SIG-M5 treated with dmso at 0.1 percent for 504 hours (cell line): ENCODE measurements around the gene CLEC12A.

Source experiments
- DNase-seq: peaks from one replicate; lab custom pipeline; 2025; ENCODE audit not compliant: unreplicated experiment; lab: John Stamatoyannopoulos, UW

CLEC12A gene

DNA sequence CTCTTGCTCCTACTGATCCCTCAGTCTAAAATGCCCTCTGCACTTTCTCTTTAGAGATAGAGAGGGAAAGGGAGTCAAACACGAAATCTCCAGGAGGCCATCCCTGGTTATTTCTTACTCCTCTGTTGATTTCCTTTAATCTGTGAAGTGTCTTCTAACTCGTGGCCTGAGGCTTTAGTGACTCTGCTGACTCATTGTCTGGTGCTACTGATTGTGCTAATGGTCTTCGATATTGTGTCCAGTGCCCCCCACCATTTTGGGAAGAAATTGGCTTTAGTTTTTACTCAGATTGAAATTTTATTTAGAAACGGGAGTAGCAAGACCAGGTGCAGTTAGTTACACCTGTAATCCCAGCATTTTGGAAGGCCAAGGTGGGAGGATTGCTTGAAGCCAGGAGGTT is 60.1 kb downstream of the CLEC12A start:
- no peak for DNase-seq

DNA sequence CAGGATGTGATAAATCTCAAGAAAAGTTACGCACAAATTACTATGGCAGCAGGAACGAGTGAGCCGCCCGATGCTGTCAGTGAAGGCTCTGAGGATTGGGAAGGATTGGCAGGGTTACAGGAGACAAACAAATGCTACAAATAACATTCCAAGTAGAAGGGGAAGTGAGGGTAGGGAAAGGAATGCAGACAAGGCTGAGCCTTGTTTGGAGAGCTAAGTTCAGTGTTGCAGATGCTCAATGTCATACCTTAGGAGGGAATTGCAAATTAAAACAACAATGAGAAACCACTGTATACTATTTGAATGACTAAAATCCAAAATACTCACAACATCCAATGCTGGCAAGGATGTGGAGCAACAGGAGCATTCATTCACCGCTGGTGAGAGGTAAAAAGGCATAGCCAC is 60.6 kb downstream of the CLEC12A start:
- no peak for DNase-seq

DNA sequence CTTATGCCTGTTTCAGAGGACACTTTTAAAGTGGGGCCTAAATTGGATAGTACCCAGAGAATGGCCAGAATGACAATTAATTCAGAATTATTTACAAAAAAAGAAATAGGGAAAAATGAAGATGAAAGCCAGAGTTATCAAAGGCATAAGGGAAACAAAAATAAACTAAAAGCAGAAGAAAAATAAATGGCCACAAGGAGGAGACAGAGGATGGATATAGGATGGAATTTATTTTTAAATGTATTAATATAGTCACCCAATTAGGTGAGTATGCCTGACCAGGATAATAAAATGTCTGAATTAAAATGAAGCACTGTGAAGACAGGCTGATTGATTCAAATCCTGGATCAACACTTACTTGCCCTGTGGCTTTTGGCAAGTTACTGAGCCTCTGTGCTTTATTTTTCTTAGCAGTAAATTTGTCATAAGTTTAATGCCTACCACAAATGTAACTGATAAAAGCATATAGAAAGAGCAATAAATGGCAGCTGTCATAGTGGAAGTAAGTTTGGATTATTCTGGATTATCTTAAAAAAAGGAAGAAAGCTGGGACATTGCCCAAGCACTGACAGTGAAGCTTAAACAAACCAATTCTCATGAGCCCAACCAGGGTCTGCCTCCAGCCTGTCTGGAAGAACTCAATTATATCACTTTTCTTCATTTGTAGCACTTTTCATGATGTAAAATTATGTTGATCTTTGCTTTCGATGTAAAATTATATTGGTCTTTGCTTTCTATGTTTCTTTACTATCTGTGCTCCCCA is 62.8 kb downstream of the CLEC12A start:
- peak; percentile 37 for DNase-seq
